GM12878 (cell line): ENCODE data around the gene GALR1. TPM values are rescaled to one million over a fixed set of nuclear protein-coding genes. Genes with fewer than 3 reads are reported as not detected.

Experiments
- BRCA1 ChIP-seq: IDR thresholded peaks from 2 replicates; pipeline ENCODE4 v1.6.1; 2011; ENCODE audit warnings: low read depth, low read length, improper control_type of control experiment
- FOS ChIP-seq: IDR thresholded peaks from 3 replicates; pipeline ENCODE4 v1.6.1; 2011; ENCODE audit warnings: borderline replicate concordance; ENCODE audit not compliant: insufficient read length; ENCODE audit errors: extremely low read depth
- PKNOX1 ChIP-seq: fragments of 450-650 bp; IDR thresholded peaks from 2 replicates; pipeline ENCODE4 v1.6.1; 2016; ENCODE audit warnings: mild to moderate bottlenecking
- PRDM15 ChIP-seq: fragments of 450-650 bp; formaldehyde crosslinking; IDR thresholded peaks from 2 replicates; pipeline ENCODE4 v1.4.0; 2020; ENCODE audit warnings: mild to moderate bottlenecking, moderate library complexity
- REST ChIP-seq: IDR thresholded peaks from 2 replicates; pipeline ENCODE4 v1.6.1; 2012; ENCODE audit warnings: mild to moderate bottlenecking, low read depth, low read length
- polyA plus RNA-seq, 11 experiments: library from polyadenylated mRNA; depleted of rRNA in 4 of 11; unstranded in 6 of 11; stranded (reverse) in 5 of 11; fragments of >200 nt; fragmentation: Nextera tagmentation in 4 of 11; fragmentation: Illumina TruSeq in 1 of 11; extraction: Ambion mirVana in 4 of 11; extraction: Trizol in 1 of 11; gene quantifications; 1 replicate in 1 of 11; 2 replicates in 10 of 11; pipeline versions ENCODE4 v1.2.1 to v1.2.3, GENCODE V29; 2011 to 2016; ENCODE audit warnings: inconsistent platforms in 2 of 11, missing spikeins in 2 of 11, low read depth in 1 of 11
- total RNA-seq, 4 experiments: library from RNA; depleted of rRNA in 3 of 4; stranded (reverse); fragments of >200 nt in 3 of 4; fragmentation: Illumina TruSeq in 1 of 4; extraction: Trizol in 1 of 4; gene quantifications; 2 replicates each; pipeline versions ENCODE4 v1.2.1 to v1.2.3, GENCODE V29; 2013 to 2021

The GALR1 gene
- total and polyA plus RNA-seq, 10 of the 15 experiments (the other 5 are each of a cell fraction or from before 2014, with no cell fraction given): not detected

- no peak for TF ChIP-seq REST
- TF ChIP-seq FOS: no peak
- TF ChIP-seq PKNOX1: no peak
- no peak for TF ChIP-seq PRDM15 (CRISPR knock-in tag)
- TF ChIP-seq BRCA1: no peak
These were observed 865 bp downstream of the GALR1 start (continued) for GRCh38 chr18:77250501-77250925.
